Heart right ventricle (tissue), 16 donors: ENCODE measurements around the gene COPZ1. TPM values are rescaled to one million over a fixed set of nuclear protein-coding genes. Genes with fewer than 3 reads are reported as not detected.

ENCODE experiments used
- ATAC-seq, 8 donors: fragments of 200-7000 bp; cut with Tn5 transposase; one replicate each; pipeline ENCODE4 v1.9.1; 2020; ENCODE audit warnings: mild to moderate bottlenecking in 8 of 8, moderate library complexity in 8 of 8, moderate number of reproducible peaks in 1 of 8
- DNase-seq, 2 donors: peaks; one replicate each; pipeline ENCODE4 v3.0.0-alpha.2; 2020
- H3K27ac ChIP-seq, 10 donors: fragments of 200-600 bp; sonication (generic) in 2 of 10; one replicate each; pipeline versions ENCODE4 v1.5.0 to v1.8.0; 2020 to 2022; ENCODE audit warnings: mild to moderate bottlenecking in 3 of 10
- H3K27me3 ChIP-seq, 7 donors: fragments of 200-600 bp; one replicate each; pipeline ENCODE4 v1.8.0; 2021 to 2022; ENCODE audit warnings: mild to moderate bottlenecking in 2 of 7
- H3K36me3 ChIP-seq, 9 donors: fragments of 200-600 bp; sonication (generic) in 1 of 9; one replicate each; pipeline versions ENCODE4 v1.5.0 to v1.8.0; 2020 to 2022; ENCODE audit warnings: mild to moderate bottlenecking in 2 of 9
- H3K4me1 ChIP-seq, 9 donors: fragments of 200-600 bp; sonication (generic) in 1 of 9; one replicate each; pipeline versions ENCODE4 v1.5.0 to v1.8.0; 2020 to 2022; ENCODE audit warnings: mild to moderate bottlenecking in 4 of 9
- H3K4me3 ChIP-seq, 10 donors: fragments of 200-600 bp; sonication (generic) in 2 of 10; one replicate each; pipeline versions ENCODE4 v1.5.0 to v1.8.0; 2020 to 2022; ENCODE audit warnings: mild to moderate bottlenecking in 7 of 10, moderate library complexity in 2 of 10
- H3K9me3 ChIP-seq, 11 donors: fragments of 200-600 bp in 10 of 11; sonication (generic) in 2 of 11; one replicate each; pipeline versions ENCODE4 v1.5.0 to v1.8.0; 2013 to 2022; ENCODE audit warnings: mild to moderate bottlenecking in 2 of 11, control low read depth in 1 of 11, moderate library complexity in 1 of 11
- CTCF ChIP-seq, 9 donors: fragments of 200-600 bp; sonication (generic) in 2 of 9; IDR thresholded peaks; one replicate each; pipeline versions ENCODE4 v1.5.0 to v1.8.0; 2021 to 2022; ENCODE audit warnings: antibody characterized with exemption in 9 of 9, mild to moderate bottlenecking in 5 of 9, moderate library complexity in 1 of 9
- WGBS, 2 donors: extraction: QIAGEN DNeasy Blood & Tissue Kit; methylation state at CpG; one replicate each; pipeline ENCODE4 v1.1.7; 2013; ENCODE audit warnings: inconsistent platforms in 1 of 2; 5-methylcytosine and 5-hydroxymethylcytosine counted together
- intact Hi-C, 10 donors: fragments of 100-400 bp; cut with DNase I; formaldehyde crosslinking; loops; one replicate each; pipeline versions ENCODE4 v1.11.1 to v1.14.2; 2022
- polyA plus RNA-seq, 2 donors: library from polyadenylated mRNA; stranded (reverse); fragments of 200-250 nt; gene quantifications; one replicate each; pipeline ENCODE4 v1.2.3, GENCODE V29; 2013
- total RNA-seq, 10 donors: library from RNA; stranded (reverse); fragmentation: NEBNext Ultra II Directional in 3 of 10; extraction: Animal tissue kit (Norgen Biotek cat#: 25700) in 3 of 10; gene quantifications; one replicate each; pipeline versions ENCODE4 v1.2.1 to v1.2.4, GENCODE V29; 2021 to 2023
- donor health status: Arrhythmogenic right ventricular cardiomyopathy.
- donor health status: ischemic (EF 13 %, LVEDD 7.1; RV severe dilation, severe dysfunction).
- donor health status: healthy with polysubstance abuse.
- donor health status: DM: no; HTN: yes; CAD: no.
- donor health status: DM: no; HTN: no; CAD: no.
- donor health status: ischemic (EF 25% LVEDD 6.9; RV normal size, moderate dysfunction).
- donor health status: ischemic (EF 25% LVEDD 5.7; RV mildly dilated, moderate dysfunction).
- donor health status: healthy.
- donor health status: DM: yes; HTN: yes; CAD: no.
- donor health status: Ischemic cardiomyopathy.
- donor health status: ischemic (EF 35%, LVEDD 5.7; RV mildly dilated, moderate dysfunction).
- donor health status: nonischemic (EF 11% LVEDD 7.7; RV severe dilation, severe dysfunction).
- donor health status: DM: yes; HTN: yes; CAD: no.
- donor health status: PGD.
- donor health status: ischemic (EF 29% LVEDD 5.4; RV normal size, mild dysfunction).
- donor health status: nonischemic (EF 23%, LVEDD 6.1; RV moderate dilation, normal function).

COPZ1 gene
- total and polyA plus RNA-seq, 12 donors, result 64.0 to 152 (median 131) TPM

- Histone ChIP-seq H3K27ac (no peak overlapping the region), H3K36me3 (peaks cover 0 to 22% (median 0%) of the 10 kb centered on the region in 9 donors), H3K9me3 (no peaks in the 10 kb centered on the region), H3K27me3 (no peaks in the 10 kb centered on the region), H3K4me3 (no peak overlapping the region), H3K4me1 (peaks cover 0 to 67% (median 11%) of the 10 kb centered on the region in 9 donors)
- no peak for DNase-seq
- ATAC-seq, result no peak
- intact Hi-C loops, result no loop called here
- TF ChIP-seq CTCF (IDR thresholded peaks at IDR 0.05), result no peak
- WGBS, 2 donors, result 86 to 88% methylated on average over 3 of the region's 3 CpGs
Measured at GRCh38 chr12:54389134-54389508, 64.2 kb downstream of the COPZ1 start.

- H3K4me3 ChIP-seq, result no peak overlapping the region
- peaks cover 0 to 70% (median 11%) of the 10 kb centered on the region in 9 donors for H3K4me1 ChIP-seq
- no peak overlapping the region for H3K27ac ChIP-seq
- H3K9me3 ChIP-seq, result no peaks in the 10 kb centered on the region
- ATAC-seq (no peak), DNase-seq (no peak)
- peaks cover 0 to 27% (median 0%) of the 10 kb centered on the region in 9 donors for H3K36me3 ChIP-seq
- 83 to 92% methylated on average over 5 of the region's 5 CpGs for WGBS, 2 donors
- intact Hi-C loops, result no loop called here
- no peak for TF ChIP-seq CTCF (IDR thresholded peaks at IDR 0.05)
- no peaks in the 10 kb centered on the region for H3K27me3 ChIP-seq
Measured at GRCh38 chr12:54389607-54390175, 64.8 kb downstream of the COPZ1 start.

- peak in 1 of 8 donors; percentile 5 for ATAC-seq
- H3K36me3 ChIP-seq, result peaks cover 0 to 33% (median 0%) of the 10 kb centered on the region in 9 donors
- TF ChIP-seq CTCF (IDR thresholded peaks at IDR 0.05), result no peak
- H3K27me3 ChIP-seq, result no peaks in the 10 kb centered on the region
- peaks cover 0 to 65% (median 11%) of the 10 kb centered on the region in 9 donors for H3K4me1 ChIP-seq
- 65 to 80% methylated on average over 4 to 7 of the region's 7 CpGs for WGBS, 2 donors
- H3K4me3 ChIP-seq, result no peak overlapping the region
- intact Hi-C loops, result no loop called here
- no peak overlapping the region for H3K27ac ChIP-seq
- no peaks in the 10 kb centered on the region for H3K9me3 ChIP-seq
- no peak for DNase-seq
Measured at GRCh38 chr12:54390176-54390667, 65.3 kb downstream of the COPZ1 start.

GRCh38 chr12:54390668-54391551 lies 66.0 kb downstream of the COPZ1 start:
- Histone ChIP-seq H3K4me1 (peaks cover 0 to 58% (median 11%) of the 10 kb centered on the region in 9 donors), H3K27me3 (no peaks in the 10 kb centered on the region), H3K9me3 (no peaks in the 10 kb centered on the region), H3K27ac (no peak overlapping the region), H3K4me3 (peak overlapping the region in 9 of 10 donors; percentile 14 to 49 (median 45)), H3K36me3 (peaks cover 0 to 40% (median 5%) of the 10 kb centered on the region in 9 donors)
- TF ChIP-seq CTCF (IDR thresholded peaks at IDR 0.05), result peak in 1 of 9 donors; percentile 18
- 22 to 33% methylated on average over 50 to 51 of the region's 51 CpGs for WGBS, 2 donors
- peak in 1 of 2 donors; percentile 41 for DNase-seq
- intact Hi-C loops, result no loop called here
- peak in 3 of 8 donors; percentile 21 to 27 (median 24) for ATAC-seq
